Psoas muscle (tissue), 8 donors: Measurements from ENCODE around the gene DELE1. TPM values are rescaled to one million over a fixed set of nuclear protein-coding genes. Genes with fewer than 3 reads are reported as not detected.

Source experiments
- ATAC-seq, 4 donors: fragments of 200-7000 bp; cut with Tn5 transposase; one replicate each; pipeline ENCODE4 v1.9.1; 2020; ENCODE audit warnings: moderate library complexity in 3 of 4, mild to moderate bottlenecking in 2 of 4
- DNase-seq, 2 donors: peaks; one replicate each; pipeline ENCODE4 v3.0.0-alpha.2; 2020
- H3K27ac ChIP-seq: fragments of 200-600 bp; one replicate; pipeline ENCODE4 v1.8.0; 2022
- H3K27me3 ChIP-seq, 3 donors: fragments of 200-600 bp in 1 of 3; one replicate each; pipeline versions ENCODE4 v1.6.1 to v1.8.0; 2013 to 2022; ENCODE audit warnings: low read length in 2 of 3, mild to moderate bottlenecking in 2 of 3, moderate library complexity in 1 of 3; ENCODE audit not compliant: insufficient read depth in 3 of 3
- H3K36me3 ChIP-seq, 2 donors: fragments of 200-600 bp in 1 of 2; one replicate each; pipeline versions ENCODE4 v1.6.1 to v1.8.0; 2013 to 2022; ENCODE audit warnings: low read depth in 1 of 2, mild to moderate bottlenecking in 1 of 2, moderate library complexity in 1 of 2; ENCODE audit not compliant: insufficient read depth in 1 of 2
- H3K4me1 ChIP-seq: fragments of 200-600 bp; one replicate; pipeline ENCODE4 v1.8.0; 2022
- H3K4me3 ChIP-seq: fragments of 200-600 bp; one replicate; pipeline ENCODE4 v1.8.0; 2022; ENCODE audit warnings: mild to moderate bottlenecking
- H3K9me3 ChIP-seq: fragments of 200-600 bp; one replicate; pipeline ENCODE4 v1.8.0; 2022
- CTCF ChIP-seq: fragments of 200-600 bp; IDR thresholded peaks from one replicate; pipeline ENCODE4 v1.8.0; 2022; ENCODE audit warnings: antibody characterized with exemption
- WGBS, 3 donors: extraction: QIAGEN DNeasy Blood & Tissue Kit; methylation state at CpG; one replicate each; pipeline versions ENCODE4 v1.1.6 to v1.1.7; 2013; 5-methylcytosine and 5-hydroxymethylcytosine counted together
- intact Hi-C, 2 donors: fragments of 100-400 bp; cut with DNase I; formaldehyde crosslinking; loops; one replicate each; pipeline versions ENCODE4 v1.11.0 to v1.14.2; 2022
- polyA plus RNA-seq, 3 donors: library from polyadenylated mRNA; stranded (reverse); fragments of 200-250 nt; gene quantifications; one replicate each; pipeline ENCODE4 v1.2.3, GENCODE V29; 2013
- total RNA-seq, 4 donors: library from RNA; stranded (reverse); fragmentation: NEBNext Ultra II Directional in 2 of 4; extraction: Animal tissue kit (Norgen Biotek cat#: 25700) in 2 of 4; gene quantifications; one replicate each; pipeline versions ENCODE4 v1.2.1 to v1.2.4, GENCODE V29; 2021 to 2023
- donor health status: healthy with polysubstance abuse.
- donor health status: DM: no; HTN: no; CAD: no; lungs with moderate emphysema.
- donor health status: Bipolar disorder and iron deficiency.
- donor health status: healthy.
- donor health status: DM: yes; HTN: yes; CAD: no.
- donor health status: DM: no; HTN: no; CAD: no.
- donor health status: DM: no; HTN: no; CAD: no.
- donor health status: DM: yes; HTN: yes; CAD: no.

The DELE1 gene
- total and polyA plus RNA-seq, 7 donors: 23.1 to 65.5 (median 40.5) TPM

- no peak overlapping the region for H3K4me3 ChIP-seq
- no peaks in the 10 kb centered on the region for H3K9me3 ChIP-seq
- peaks cover 7% of the 10 kb centered on the region for H3K4me1 ChIP-seq
- DNase-seq (no peak), ATAC-seq (no peak)
- intact Hi-C loops: no loop called here
- H3K27ac ChIP-seq: no peak overlapping the region
- peaks cover 0 to 5% (median 4%) of the 10 kb centered on the region in 3 donors for H3K27me3 ChIP-seq
- no peaks in the 10 kb centered on the region for H3K36me3 ChIP-seq
- WGBS, 3 donors: 79 to 84% (median 84%) methylated on average over 2 of the region's 2 CpGs
- no peak for TF ChIP-seq CTCF
These were observed 25.1 kb downstream of the DELE1 start for GRCh38 chr5:141948812-141949211.

- intact Hi-C loops: no loop called here
- no peak for DNase-seq
- H3K36me3 ChIP-seq: no peaks in the 10 kb centered on the region
- H3K27ac ChIP-seq: no peak overlapping the region
- 73 to 84% (median 81%) methylated on average over 2 of the region's 2 CpGs for WGBS, 3 donors
- no peak for TF ChIP-seq CTCF
- no peak overlapping the region for H3K4me3 ChIP-seq
- H3K27me3 ChIP-seq: peaks cover 0 to 5% (median 4%) of the 10 kb centered on the region in 3 donors
- no peaks in the 10 kb centered on the region for H3K9me3 ChIP-seq
- peaks cover 7% of the 10 kb centered on the region for H3K4me1 ChIP-seq
- ATAC-seq: no peak
These were observed 25.8 kb downstream of the DELE1 start for GRCh38 chr5:141949511-141949910.

GRCh38 chr5:141950207-141951005 lies 26.7 kb downstream of the DELE1 start:
- DNase-seq (no peak), ATAC-seq (no peak)
- Histone ChIP-seq H3K27me3 (peaks cover 0 to 5% (median 4%) of the 10 kb centered on the region in 3 donors), H3K9me3 (no peaks in the 10 kb centered on the region), H3K4me3 (no peak overlapping the region), H3K27ac (no peak overlapping the region), H3K36me3 (no peaks in the 10 kb centered on the region), H3K4me1 (peaks cover 7% of the 10 kb centered on the region)
- TF ChIP-seq CTCF: no peak
- 87 to 92% (median 91%) methylated on average over 3 of the region's 3 CpGs for WGBS, 3 donors
- intact Hi-C loops: loop anchor here in 1 of 2 donors (5.0 kb wide), 1 partner anchor 68 kb away; no protein-coding TSS in a partner anchor

- no peak for DNase-seq
- Histone ChIP-seq H3K4me3 (peak overlapping the region; percentile 32), H3K27ac (no peak overlapping the region), H3K4me1 (no peaks in the 10 kb centered on the region), H3K36me3 (no peaks in the 10 kb centered on the region), H3K27me3 (peaks cover 0 to 4% (median 3%) of the 10 kb centered on the region in 3 donors), H3K9me3 (no peaks in the 10 kb centered on the region)
- WGBS, 3 donors: 25 to 38% (median 31%) methylated on average over 9 of the region's 9 CpGs
- ATAC-seq: peak in 2 of 4 donors; percentile 26 to 33
- intact Hi-C loops: loop anchor here in 1 of 2 donors (5.0 kb wide), 1 partner anchor 69 kb away; no protein-coding TSS in a partner anchor
- peak; percentile 17 for TF ChIP-seq CTCF
These were observed 27.7 kb downstream of the DELE1 start for GRCh38 chr5:141951332-141951781.
